GM19239 (cell line): ENCODE measurements around the gene NADK2.
"Not testable (repeated sequence)": the region's sequence is repeated elsewhere in the genome, so short reads cannot be mapped to it uniquely, and the experiment has no call there.

Experiments used
- DNase-seq: peaks from one replicate; pipeline ENCODE4 v3.0.0; 2011; ENCODE audit warnings: low spot score; ENCODE audit not compliant: insufficient read length
- FAIRE-seq: peaks from 2 replicates; lab custom pipeline; 2011; peaks lifted over from hg19 to GRCh38; lab: Jason Lieb, UNC

Gene NADK2

GRCh38 chr5:36215910-36216309 lies 25.8 kb downstream of the NADK2 start:
- DNase-seq (no peak), FAIRE-seq (no peak)

DNA sequence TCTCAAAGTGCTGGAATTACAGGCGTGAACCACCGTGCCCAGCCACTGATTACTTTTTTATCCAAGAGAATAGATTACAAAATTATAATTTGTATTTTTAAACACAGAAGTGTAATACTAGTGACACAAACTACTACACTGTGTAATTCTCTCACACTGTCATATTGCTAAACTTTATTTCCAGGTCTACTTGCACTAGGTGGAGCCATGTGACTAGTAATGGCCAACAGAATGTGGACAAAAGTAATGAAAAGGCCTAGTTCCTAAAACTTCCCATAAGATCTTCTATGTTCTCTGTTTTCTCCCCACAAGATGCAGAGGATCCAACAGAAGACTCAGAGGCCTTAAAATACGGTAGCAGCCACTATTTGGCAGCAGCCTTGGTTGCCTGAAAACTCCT lies 27.3 kb downstream of the NADK2 start:
- no peak for FAIRE-seq
- no peak for DNase-seq

DNA sequence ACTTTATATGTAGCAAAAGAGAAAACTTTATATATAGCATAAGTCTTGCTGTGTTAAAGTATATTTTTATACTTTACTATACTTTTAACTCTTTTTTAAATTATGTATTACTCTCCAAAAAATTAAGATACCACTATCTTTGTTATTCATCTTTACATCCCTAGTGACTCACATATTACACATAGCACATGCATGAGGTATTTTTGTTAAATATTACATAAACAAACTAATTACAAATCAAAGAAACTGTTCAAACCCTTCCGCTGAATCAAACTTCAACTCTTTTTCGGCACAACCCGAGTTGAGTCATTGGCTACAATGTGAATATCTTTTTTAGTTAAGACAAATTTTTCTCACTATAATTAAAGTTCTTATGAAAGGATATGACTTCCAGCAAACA lies 32.1 kb downstream of the NADK2 start:
- no peak for FAIRE-seq
- no peak for DNase-seq

DNA sequence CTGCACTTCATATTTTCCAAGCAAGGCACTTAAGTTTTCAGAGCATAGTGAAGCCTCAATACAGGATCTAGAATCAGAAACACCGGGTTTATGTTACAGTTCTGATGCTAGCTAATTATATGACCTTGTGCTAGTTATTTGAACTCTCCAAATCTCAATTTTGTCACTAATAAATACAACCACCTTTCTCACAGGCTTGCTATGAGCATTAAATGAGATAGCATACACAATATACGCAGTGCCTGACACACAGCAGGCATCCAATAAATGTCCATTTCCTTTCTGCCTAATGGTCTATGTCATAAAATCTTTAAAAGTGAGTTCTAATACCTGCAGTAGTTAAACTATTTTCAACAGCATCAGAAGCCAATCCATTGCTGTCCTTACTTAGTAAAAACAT lies 32.9 kb downstream of the NADK2 start:
- no peak for DNase-seq
- no peak for FAIRE-seq

- DNase-seq (no peak), FAIRE-seq (no peak)
These were observed 34.8 kb downstream of the NADK2 start for GRCh38 chr5:36206913-36207312.

GRCh38 chr5:36205329-36205728 lies 36.4 kb downstream of the NADK2 start:
- FAIRE-seq (no peak), DNase-seq (no peak)

- FAIRE-seq (no peak), DNase-seq (no peak)
These were observed 39.2 kb downstream of the NADK2 start for GRCh38 chr5:36202521-36202961.

GRCh38 chr5:36200513-36200912 lies 41.2 kb downstream of the NADK2 start:
- DNase-seq (no peak), FAIRE-seq (no peak)

GRCh38 chr5:36199620-36200019 lies 42.1 kb downstream of the NADK2 start:
- DNase-seq (no peak), FAIRE-seq (no peak)

DNA sequence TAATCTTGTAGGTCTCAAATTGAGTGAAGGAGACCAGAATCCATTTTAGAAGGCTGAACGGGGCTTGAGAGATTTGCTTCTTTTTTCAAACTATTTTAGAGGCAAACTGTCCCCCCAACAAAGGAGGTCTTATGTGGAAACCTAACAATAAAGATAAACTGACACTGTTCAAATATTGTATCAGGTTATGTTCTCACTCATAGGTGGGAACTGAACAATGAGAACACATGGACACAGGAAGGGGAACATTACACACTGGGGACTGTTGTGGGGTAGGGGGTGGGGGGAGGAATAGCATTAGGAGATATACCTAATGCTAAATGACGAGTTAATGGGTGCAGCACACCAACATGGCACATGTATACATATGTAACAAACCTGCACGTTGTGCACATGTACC lies 42.9 kb downstream of the NADK2 start:
- not testable (repeated sequence) for FAIRE-seq

DNA sequence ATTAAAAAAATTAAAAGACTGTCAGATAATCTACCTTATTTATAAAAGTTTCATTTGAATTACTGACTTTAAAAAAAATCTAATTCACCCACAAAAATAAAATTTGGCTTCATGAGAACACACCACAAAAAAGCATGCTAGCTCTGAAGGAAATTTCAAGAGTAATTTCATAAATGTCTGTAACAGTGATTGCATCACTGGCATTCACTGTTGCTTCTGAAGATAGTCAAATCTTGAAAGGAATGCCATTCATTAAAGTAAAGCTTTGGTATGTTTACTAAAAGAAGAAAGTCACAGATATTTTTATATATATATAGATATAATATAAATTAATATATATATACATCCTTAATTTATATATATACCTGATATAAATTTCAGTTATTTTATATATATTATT lies 43.4 kb downstream of the NADK2 start:
- no peak for FAIRE-seq

More for the DNA sequence above, 42.9 kb downstream of the NADK2 start:
- not testable (repeated sequence) for DNase-seq

DNA sequence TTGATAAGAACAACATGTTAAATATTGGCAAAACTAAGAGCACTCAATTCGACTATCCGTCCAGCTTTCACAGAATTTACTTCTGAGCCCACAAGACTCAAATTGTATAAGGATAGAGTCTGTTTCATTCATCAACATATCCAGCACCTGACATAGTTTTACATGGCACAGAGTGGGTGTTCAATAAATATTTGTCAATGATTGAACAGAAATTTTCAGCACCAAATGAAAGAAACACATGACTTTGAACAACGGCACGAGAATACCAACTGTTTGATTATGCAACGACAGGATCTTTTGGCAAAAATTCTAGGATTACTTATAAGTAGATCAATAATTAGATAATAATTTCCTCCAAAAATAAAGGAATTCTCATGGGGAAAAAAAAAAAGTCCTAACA lies 48.0 kb downstream of the NADK2 start:
- FAIRE-seq (no peak), DNase-seq (no peak)

More for the DNA sequence above, 43.4 kb downstream of the NADK2 start:
- DNase-seq, result no peak

GRCh38 chr5:36184408-36184807 lies 57.3 kb downstream of the NADK2 start:
- not testable (repeated sequence) for DNase-seq, FAIRE-seq

GRCh38 chr5:36181774-36182173 lies 60.0 kb downstream of the NADK2 start:
- FAIRE-seq (no peak), DNase-seq (no peak)

DNA sequence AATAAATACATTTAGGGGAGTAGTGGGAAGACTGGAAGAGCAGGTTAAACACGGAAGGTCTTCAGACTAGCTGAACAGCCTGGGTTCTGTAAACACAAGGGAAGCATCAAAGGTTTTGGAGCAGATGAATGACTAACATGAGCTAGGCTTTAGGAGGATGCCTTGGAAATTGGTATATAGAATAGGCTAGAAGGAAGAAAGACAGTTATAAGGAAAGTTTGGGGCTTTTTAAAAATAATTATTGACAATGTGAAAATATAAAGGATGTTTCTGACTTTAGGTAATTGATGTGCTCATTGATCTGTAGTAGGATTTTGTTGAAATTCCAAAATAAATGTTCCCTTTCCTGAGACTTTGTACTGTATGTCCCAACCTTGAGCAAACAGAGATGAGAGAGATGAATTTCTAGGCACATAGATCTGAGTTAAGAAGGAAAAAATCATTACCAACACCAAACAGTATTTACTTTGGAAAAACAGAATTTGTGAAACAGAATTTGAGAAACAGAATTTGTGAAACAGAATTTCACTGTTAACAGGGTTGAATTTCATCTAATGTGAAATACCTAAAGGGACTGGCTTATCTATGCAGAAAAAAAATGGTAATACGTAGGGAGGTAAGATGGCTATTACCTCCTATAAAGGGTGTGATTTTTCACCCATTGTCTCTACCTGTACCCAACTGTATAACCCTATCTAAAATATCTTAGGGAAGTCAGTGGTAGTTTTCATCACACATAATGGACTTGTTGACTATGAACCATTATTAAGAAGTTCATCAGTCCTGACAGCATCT lies 61.0 kb downstream of the NADK2 start:
- peak; percentile 47 for FAIRE-seq
- DNase-seq, result no peak

DNA sequence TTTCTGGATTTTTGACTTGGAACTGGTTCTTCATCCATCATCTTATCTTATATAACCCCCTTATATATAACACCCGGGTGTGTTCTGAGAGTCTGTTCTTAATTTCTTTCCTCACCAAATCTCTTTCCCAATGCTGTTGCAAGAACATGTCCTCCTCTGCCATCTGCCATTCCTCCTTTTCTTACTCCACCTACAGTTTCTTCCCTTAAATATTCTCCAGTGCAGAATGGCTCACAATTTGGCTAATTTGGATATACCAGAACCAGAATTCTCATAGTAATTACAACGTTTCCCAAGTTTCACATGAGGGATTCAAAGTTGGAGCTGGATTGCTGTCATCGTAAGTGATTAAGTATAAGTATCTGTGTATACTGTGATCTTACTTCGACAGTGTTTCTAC lies 61.8 kb downstream of the NADK2 start:
- FAIRE-seq, result no peak

DNA sequence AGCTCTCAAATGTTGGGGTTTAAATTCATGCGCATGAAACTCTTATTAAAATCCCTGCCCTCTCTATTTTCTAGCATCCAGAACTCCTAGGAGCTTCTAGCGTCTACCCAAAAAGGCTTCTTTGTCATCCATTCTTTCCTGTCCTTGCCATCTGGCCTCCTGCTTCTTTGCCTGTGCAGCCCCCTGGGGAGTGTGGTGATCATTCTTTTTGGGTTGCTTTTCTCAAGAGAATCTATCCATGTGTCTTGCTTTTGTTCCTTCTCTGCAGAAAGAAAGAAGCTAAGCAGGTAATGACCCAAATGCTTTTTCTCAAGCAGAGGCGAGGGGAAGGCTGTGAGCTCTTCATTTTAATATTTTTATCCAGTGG lies 63.2 kb downstream of the NADK2 start:
- no peak for FAIRE-seq
- DNase-seq, result no peak

More for the DNA sequence above, 61.8 kb downstream of the NADK2 start:
- no peak for DNase-seq

DNA sequence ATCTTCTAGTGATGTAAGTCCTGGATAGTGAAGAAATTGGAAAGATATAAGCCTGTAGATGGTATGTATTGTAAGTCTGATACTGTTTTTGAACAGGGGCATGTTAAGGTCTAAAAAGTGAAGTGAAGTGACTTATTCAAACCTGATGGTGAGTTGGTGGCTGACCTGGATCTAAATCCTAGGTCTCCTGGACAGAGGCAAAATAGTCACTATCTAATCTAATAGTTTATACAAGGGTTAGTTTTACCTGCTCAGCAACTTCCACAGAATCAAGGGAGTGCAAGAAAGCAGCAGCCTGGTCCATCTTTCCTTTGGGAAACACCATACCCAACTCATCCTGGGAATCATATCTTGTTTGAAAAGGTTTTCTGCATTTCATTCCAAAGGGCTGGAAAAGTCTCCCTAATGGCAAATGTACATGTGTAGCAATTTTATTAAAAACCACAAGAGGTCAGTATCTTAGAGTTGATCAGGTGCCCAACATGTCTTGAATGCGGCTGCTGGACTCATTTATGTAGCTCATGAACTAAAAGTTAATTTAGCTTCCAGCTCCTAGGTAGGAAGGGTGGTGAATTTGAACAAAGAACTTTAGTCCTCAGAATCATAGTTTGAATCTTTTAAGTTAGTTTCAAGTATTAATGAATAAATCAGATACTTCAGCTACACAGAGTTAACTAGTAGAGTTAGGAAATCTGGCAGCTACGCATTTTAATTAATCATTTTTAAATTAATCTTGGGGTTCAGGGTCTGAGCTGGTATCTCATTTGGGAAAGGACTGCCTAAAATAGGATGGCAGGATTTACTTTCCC lies 63.8 kb downstream of the NADK2 start:
- FAIRE-seq (peak; percentile 62), DNase-seq (no peak)

GRCh38 chr5:36177154-36177553 lies 64.6 kb downstream of the NADK2 start:
- FAIRE-seq, result peak; percentile 90
- DNase-seq, result peak; percentile 28

- no peak for DNase-seq
- FAIRE-seq, result no peak
These were observed 66.7 kb downstream of the NADK2 start for GRCh38 chr5:36175043-36175442.

DNA sequence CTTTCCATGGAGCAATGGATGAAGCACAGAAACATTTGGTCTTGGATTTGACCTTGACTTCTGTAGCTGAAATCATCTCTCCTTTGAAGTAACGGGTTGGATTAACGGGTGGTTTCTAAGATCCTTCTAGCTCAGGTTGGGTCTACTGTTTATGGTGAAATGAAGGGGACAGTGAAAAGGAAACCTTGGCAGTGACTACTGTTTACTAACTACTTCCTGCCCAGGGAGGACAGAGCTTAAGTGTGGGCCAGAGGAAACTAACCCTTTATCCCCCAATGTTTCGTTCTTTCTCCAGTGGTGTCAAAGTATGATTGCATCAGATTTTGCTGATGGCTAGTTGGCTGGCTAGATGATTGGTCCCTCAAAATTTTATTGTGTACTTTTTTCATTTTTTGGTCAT lies 67.6 kb downstream of the NADK2 start:
- DNase-seq, result no peak
- no peak for FAIRE-seq
